GM18520 (cell line): Measurements from ENCODE around the gene PRRT2.
"Not testable (repeated sequence)": the region's sequence is repeated elsewhere in the genome, so short reads cannot be mapped to it uniquely, and the experiment has no call there.

ENCODE experiments used
- ATAC-seq: cut with Tn5 transposase; IDR thresholded peaks from one replicate; pipeline ENCODE4 v1.9.1; 2021; ENCODE audit not compliant: unreplicated experiment

The PRRT2 gene

GRCh38 chr16:29790949-29791844 is 20.8 kb upstream of the PRRT2 start:
- peak; percentile 3 for ATAC-seq

- ATAC-seq: no peak
These were observed 19.9 kb upstream of the PRRT2 start for GRCh38 chr16:29791845-29792807.

GRCh38 chr16:29793153-29793552 is 18.8 kb upstream of the PRRT2 start:
- not testable (repeated sequence) for ATAC-seq

GRCh38 chr16:29794231-29794710 is 17.7 kb upstream of the PRRT2 start:
- ATAC-seq: no peak

- ATAC-seq: no peak
These were observed 9.5 kb upstream of the PRRT2 start for GRCh38 chr16:29802416-29802935.

GRCh38 chr16:29804020-29804419 is 8.0 kb upstream of the PRRT2 start:
- no peak for ATAC-seq

GRCh38 chr16:29804455-29805231 is 7.3 kb upstream of the PRRT2 start:
- ATAC-seq: no peak

- peak; percentile 47 for ATAC-seq
These were observed 6.5 kb upstream of the PRRT2 start for GRCh38 chr16:29805232-29806098.

- ATAC-seq: no peak
These were observed 5.9 kb upstream of the PRRT2 start, which contains the start of gene MAZ for GRCh38 chr16:29806099-29806579. Gene MAZ (plus strand): TSS chr16:29806529. CDS start chr16:29806702, 173 bp downstream.

GRCh38 chr16:29806641-29807425 is 5.2 kb upstream of the PRRT2 start:
- ATAC-seq: no peak

DNA sequence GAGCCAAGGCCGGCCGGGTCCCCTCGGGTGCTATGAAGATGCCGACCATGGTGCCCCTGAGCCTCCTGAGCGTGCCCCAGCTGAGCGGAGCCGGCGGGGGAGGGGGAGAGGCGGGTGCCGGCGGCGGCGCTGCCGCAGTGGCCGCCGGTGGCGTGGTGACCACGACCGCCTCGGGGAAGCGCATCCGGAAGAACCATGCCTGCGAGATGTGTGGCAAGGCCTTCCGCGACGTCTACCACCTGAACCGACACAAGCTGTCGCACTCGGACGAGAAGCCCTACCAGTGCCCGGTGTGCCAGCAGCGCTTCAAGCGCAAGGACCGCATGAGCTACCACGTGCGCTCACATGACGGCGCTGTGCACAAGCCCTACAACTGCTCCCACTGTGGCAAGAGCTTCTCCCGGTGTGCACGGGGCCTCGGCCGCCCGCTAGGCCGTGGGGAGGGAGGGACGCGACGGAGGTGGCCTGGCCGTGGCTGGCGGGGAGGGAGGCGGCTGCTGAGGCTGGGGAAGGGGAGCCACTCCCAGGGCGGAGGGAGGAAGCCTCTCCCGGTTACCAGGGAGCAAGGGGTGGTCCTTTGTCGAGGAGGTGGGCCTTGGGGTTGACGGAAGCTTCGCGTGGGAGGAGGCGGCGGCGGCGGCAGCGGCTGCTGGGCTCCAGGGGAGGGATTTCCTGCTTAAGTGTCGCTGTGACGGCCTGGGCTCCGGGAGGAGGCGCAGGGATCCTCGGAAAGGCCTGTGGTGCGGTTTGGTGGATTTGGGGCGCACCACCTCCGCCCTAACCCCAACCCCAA is 4.4 kb upstream of the PRRT2 start:
- ATAC-seq: no peak

- ATAC-seq: no peak
These were observed 3.6 kb upstream of the PRRT2 start for GRCh38 chr16:29808219-29808900.

- ATAC-seq: no peak
These were observed 2.8 kb upstream of the PRRT2 start for GRCh38 chr16:29809031-29809747.

DNA sequence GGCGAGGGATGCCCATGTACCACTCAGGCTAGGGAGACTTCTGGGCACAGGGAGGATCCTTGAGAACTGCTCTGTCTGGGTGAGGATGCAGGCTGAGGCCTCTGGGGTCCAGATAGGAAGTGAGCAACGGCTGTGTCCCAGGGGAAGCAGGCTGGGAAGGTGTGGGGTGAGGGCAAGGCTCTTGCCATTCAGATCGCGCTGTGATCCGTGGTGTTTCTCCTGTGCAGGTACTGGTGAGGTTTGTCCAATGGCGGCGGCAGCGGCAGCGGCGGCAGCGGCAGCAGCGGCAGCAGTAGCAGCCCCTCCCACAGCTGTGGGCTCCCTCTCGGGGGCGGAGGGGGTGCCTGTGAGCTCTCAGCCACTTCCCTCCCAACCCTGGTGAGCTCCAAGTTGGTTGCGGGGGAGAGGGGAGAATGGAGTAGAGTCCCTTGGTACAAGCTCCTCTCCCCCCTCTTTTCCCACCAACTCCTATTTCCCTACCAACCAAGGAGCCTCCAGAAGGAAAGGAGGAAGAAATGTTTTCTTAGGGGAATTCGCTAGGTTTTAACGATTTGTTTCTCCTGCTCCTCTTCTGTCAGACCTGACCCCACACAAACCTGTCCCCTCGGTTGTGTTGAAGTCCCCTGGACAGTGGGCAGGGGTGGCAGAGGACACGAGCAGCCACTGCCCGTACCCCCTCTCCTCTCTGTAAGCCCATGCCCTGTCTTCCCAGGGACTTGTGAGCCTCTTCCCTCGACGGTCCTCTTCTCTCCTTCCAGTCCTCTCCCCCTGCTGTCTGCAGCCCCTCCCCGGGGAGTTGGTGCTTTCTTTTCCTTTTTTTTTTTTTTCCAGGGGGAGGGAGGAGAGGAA is 1.9 kb upstream of the PRRT2 start:
- ATAC-seq: no peak

- no peak for ATAC-seq
These were observed 1.3 kb upstream of the PRRT2 start for GRCh38 chr16:29810699-29811169.
